A549 (cell line): ENCODE results near the gene SCAMP2. TPM values are rescaled to one million over a fixed set of nuclear protein-coding genes. Genes with fewer than 3 reads are reported as not detected.

ENCODE experiments used
- ATAC-seq, 2 experiments: fragments of 200-7000 bp in 1 of 2; fragments of >200 bp in 1 of 2; cut with Nextera tagmentation in 1 of 2; cut with Tn5 transposase in 1 of 2; 3 replicates each; pipeline versions ENCODE4 v1.8.0 to v1.9.1; 2018 to 2020; ENCODE audit warnings: mild to moderate bottlenecking in 1 of 2, moderate library complexity in 1 of 2
- CTCF ChIA-PET: fragments of 300-600 bp; sonication (Branson Sonifier 250); formaldehyde crosslinking; extraction: SDS; loops from one replicate; lab custom pipeline; 2021; ENCODE audit warnings: antibody characterized with exemption, inconsistent platforms; lab: Yijun Ruan, JAX
- POLR2A ChIA-PET: fragments of 350-600 bp; formaldehyde crosslinking; extraction: SDS; loops from one replicate; lab custom pipeline; 2021; ENCODE audit warnings: antibody characterized with exemption, inconsistent platforms; lab: Yijun Ruan, JAX
- DNase-seq, 2 experiments: peaks; one replicate each; pipeline versions ENCODE4 v3.0.0 to v3.0.0-alpha.2; 2011 to 2016; ENCODE audit warnings: low read depth in 1 of 2, low spot score in 1 of 2
- FAIRE-seq: peaks from 2 replicates; lab custom pipeline; 2011; peaks lifted over from hg19 to GRCh38; lab: Jason Lieb, UNC
- H3K27ac ChIP-seq, 2 experiments: fragments of >200 bp; sonication (Bioruptor Twin); formaldehyde crosslinking; 3 replicates each; pipeline ENCODE4 v1.5.1; 2016 to 2017
- H3K4me1 ChIP-seq: fragments of >200 bp; sonication (Bioruptor Twin); formaldehyde crosslinking; 3 replicates; pipeline ENCODE4 v1.6.1; 2016
- H3K4me2 ChIP-seq: fragments of >200 bp; sonication (Bioruptor Twin); formaldehyde crosslinking; 3 replicates; pipeline ENCODE4 v1.6.1; 2016
- H3K4me3 ChIP-seq: fragments of >200 bp; sonication (Bioruptor Twin); formaldehyde crosslinking; 3 replicates; pipeline ENCODE4 v1.5.1; 2016
- H3K9me3 ChIP-seq: fragments of >200 bp; sonication (Bioruptor Twin); formaldehyde crosslinking; 3 replicates; pipeline ENCODE4 v1.6.1; 2016
- BHLHE40 ChIP-seq: IDR thresholded peaks from 2 replicates; pipeline ENCODE4 v1.6.1; 2012; ENCODE audit warnings: low read depth, low read length, inconsistent platforms
- CHD4 ChIP-seq: fragments of 200-600 bp; sonication (generic); IDR thresholded peaks from 2 replicates; pipeline ENCODE4 v1.6.1; 2016; ENCODE audit warnings: antibody characterized with exemption, mild to moderate bottlenecking, borderline replicate concordance
- ESRRA ChIP-seq: fragments of 150-350 bp; IDR thresholded peaks from 2 replicates; pipeline ENCODE4 v1.6.1; 2014; ENCODE audit warnings: mild to moderate bottlenecking, low read length, borderline replicate concordance
- GATA3 ChIP-seq: IDR thresholded peaks from 2 replicates; pipeline ENCODE4 v1.6.1; 2012; ENCODE audit warnings: borderline replicate concordance
- JUN ChIP-seq, 2 experiments: fragments of >200 bp; sonication (Bioruptor Twin); formaldehyde crosslinking; IDR thresholded peaks; 2 replicates in 1 of 2; 3 replicates in 1 of 2; pipeline ENCODE4 v1.6.1; 2016 to 2017
- KDM5A ChIP-seq: fragments of 200-600 bp; sonication (generic); IDR thresholded peaks from 2 replicates; pipeline ENCODE4 v1.6.1; 2016; ENCODE audit warnings: antibody characterized with exemption, mild to moderate bottlenecking
- NFE2L2 ChIP-seq: fragments of 150-350 bp; conservative IDR thresholded peaks from 2 replicates; pipeline ENCODE4 v1.6.1; 2014; ENCODE audit warnings: low read length
- NR3C1 ChIP-seq: fragments of >200 bp; sonication (Bioruptor Twin); formaldehyde crosslinking; IDR thresholded peaks from 3 replicates; pipeline ENCODE4 v1.6.1; 2017
- POLR2A ChIP-seq: IDR thresholded peaks from 2 replicates; pipeline ENCODE4 v1.6.1; 2012; ENCODE audit warnings: mild to moderate bottlenecking, low read length
- RNF2 ChIP-seq: fragments of 200-600 bp; sonication (generic); IDR thresholded peaks from 2 replicates; pipeline ENCODE4 v1.6.1; 2016; ENCODE audit warnings: low read depth, mild to moderate bottlenecking, antibody characterized with exemption, moderate library complexity, borderline replicate concordance
- SREBF2 ChIP-seq: fragments of 450-650 bp; IDR thresholded peaks from 2 replicates; pipeline ENCODE4 v1.6.1; 2014; ENCODE audit warnings: mild to moderate bottlenecking, moderate library complexity
- TP53 ChIP-seq: fragments of 250-450 bp; sonication (Bioruptor Pico); IDR thresholded peaks from 2 replicates; pipeline ENCODE4 v1.5.0; 2021; ENCODE audit warnings: mild to moderate bottlenecking, moderate library complexity
- ZC3H11A ChIP-seq: fragments of 450-650 bp; IDR thresholded peaks from 2 replicates; pipeline ENCODE4 v1.6.1; 2014; ENCODE audit warnings: antibody characterized with exemption, mild to moderate bottlenecking
- ZFP36 ChIP-seq: fragments of 450-650 bp; IDR thresholded peaks from 2 replicates; pipeline ENCODE4 v1.6.1; 2014; ENCODE audit warnings: borderline replicate concordance; ENCODE audit not compliant: partially characterized antibody
- WGBS: methylation state at CpG from one replicate; pipeline ENCODE4 v1.1.6; 2017; ENCODE audit errors: missing lambda C conversion rate; 5-methylcytosine and 5-hydroxymethylcytosine counted together
- polyA plus RNA-seq, 4 experiments: library from polyadenylated mRNA; depleted of rRNA in 3 of 4; stranded (reverse); fragments of >200 nt; fragmentation: RNase III in 1 of 4; extraction: RNeasy Plus Mini Kit Qiagen cat#74134 plus additional on column Dnase treatment in 1 of 4; gene quantifications; 2 replicates in 3 of 4; 3 replicates in 1 of 4; pipeline ENCODE4 v1.2.3, GENCODE V29; 2011 to 2017
- TF ChIP-seq, protein P1 (sequence below): IDR thresholded peaks from 2 replicates; pipeline ENCODE4 v1.6.1; 2012
- TF ChIP-seq, protein P2 (sequence below): fragments of 250-450 bp; sonication (Bioruptor Pico); IDR thresholded peaks from 2 replicates; pipeline ENCODE4 v1.5.0; 2020; ENCODE audit warnings: low read depth, mild to moderate bottlenecking, moderate library complexity
- TF ChIP-seq, protein P3 (sequence below): IDR thresholded peaks from 2 replicates; pipeline ENCODE4 v1.6.1; 2012; ENCODE audit warnings: low read depth, borderline replicate concordance
- TF ChIP-seq, protein P4 (sequence below): fragments of 150-350 bp; IDR thresholded peaks from 2 replicates; pipeline ENCODE4 v1.6.1; 2014; ENCODE audit warnings: low read depth, mild to moderate bottlenecking, low read length
- TF ChIP-seq, protein P5 (sequence below): fragments of 200-600 bp; sonication (generic); IDR thresholded peaks from 2 replicates; pipeline ENCODE4 v1.6.1; 2016; ENCODE audit warnings: antibody characterized with exemption, mild to moderate bottlenecking, moderate library complexity

SCAMP2 gene
- polyA plus RNA-seq, 2 of the 4 experiments (the other 2 are of a cell fraction): 41.5 to 128 TPM

DNA sequence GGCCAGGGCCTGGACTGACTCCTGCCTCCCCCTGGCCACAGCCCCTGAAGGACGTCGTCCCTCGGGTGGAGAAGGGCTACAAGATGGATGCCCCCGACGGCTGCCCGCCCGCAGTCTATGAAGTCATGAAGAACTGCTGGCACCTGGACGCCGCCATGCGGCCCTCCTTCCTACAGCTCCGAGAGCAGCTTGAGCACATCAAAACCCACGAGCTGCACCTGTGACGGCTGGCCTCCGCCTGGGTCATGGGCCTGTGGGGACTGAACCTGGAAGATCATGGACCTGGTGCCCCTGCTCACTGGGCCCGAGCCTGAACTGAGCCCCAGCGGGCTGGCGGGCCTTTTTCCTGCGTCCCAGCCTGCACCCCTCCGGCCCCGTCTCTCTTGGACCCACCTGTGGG, 70.9 kb downstream of the SCAMP2 start:
- ChIA-PET POLR2A (no interaction called here), CTCF (interaction anchor here (65.6 to 66.7 kb wide), 2 partner anchors 11 to 17 kb away, joined by 1908 read pairs; partner anchors contain the start of genes CPLX3, CSK, LMAN1L and ULK3)
- no peak for DNase-seq
- no peak overlapping the region for H3K4me2 ChIP-seq
- no peak overlapping the region for H3K27ac ChIP-seq
- FAIRE-seq: no peak
- 97% methylated on average over 17 of the region's 20 CpGs for WGBS
- TF ChIP-seq BHLHE40 (no peak), RNF2 (no peak), GATA3 (no peak), ZC3H11A (no peak), CHD4 (no peak), JUN (IDR thresholded peaks at IDR 0.05) (no peak), ESRRA (no peak), SREBF2 (no peak), NR3C1 (no peak)
- TF ChIP-seq, protein P1, sequence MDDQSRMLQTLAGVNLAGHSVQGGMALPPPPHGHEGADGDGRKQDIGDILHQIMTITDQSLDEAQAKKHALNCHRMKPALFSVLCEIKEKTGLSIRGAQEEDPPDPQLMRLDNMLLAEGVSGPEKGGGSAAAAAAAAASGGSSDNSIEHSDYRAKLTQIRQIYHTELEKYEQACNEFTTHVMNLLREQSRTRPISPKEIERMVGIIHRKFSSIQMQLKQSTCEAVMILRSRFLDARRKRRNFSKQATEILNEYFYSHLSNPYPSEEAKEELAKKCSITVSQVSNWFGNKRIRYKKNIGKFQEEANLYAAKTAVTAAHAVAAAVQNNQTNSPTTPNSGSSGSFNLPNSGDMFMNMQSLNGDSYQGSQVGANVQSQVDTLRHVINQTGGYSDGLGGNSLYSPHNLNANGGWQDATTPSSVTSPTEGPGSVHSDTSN: no peak
- TF ChIP-seq, protein P2, sequence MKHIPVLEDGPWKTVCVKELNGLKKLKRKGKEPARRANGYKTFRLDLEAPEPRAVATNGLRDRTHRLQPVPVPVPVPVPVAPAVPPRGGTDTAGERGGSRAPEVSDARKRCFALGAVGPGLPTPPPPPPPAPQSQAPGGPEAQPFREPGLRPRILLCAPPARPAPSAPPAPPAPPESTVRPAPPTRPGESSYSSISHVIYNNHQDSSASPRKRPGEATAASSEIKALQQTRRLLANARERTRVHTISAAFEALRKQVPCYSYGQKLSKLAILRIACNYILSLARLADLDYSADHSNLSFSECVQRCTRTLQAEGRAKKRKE (CRISPR knock-in tag): no peak
- H3K4me3 ChIP-seq: no peak overlapping the region
- ATAC-seq: no peak
- H3K4me1 ChIP-seq: peaks cover 3% of the 10 kb centered on the region; the same call in 1 of the 3 replicates
- H3K9me3 ChIP-seq: no peaks in the 10 kb centered on the region

DNA sequence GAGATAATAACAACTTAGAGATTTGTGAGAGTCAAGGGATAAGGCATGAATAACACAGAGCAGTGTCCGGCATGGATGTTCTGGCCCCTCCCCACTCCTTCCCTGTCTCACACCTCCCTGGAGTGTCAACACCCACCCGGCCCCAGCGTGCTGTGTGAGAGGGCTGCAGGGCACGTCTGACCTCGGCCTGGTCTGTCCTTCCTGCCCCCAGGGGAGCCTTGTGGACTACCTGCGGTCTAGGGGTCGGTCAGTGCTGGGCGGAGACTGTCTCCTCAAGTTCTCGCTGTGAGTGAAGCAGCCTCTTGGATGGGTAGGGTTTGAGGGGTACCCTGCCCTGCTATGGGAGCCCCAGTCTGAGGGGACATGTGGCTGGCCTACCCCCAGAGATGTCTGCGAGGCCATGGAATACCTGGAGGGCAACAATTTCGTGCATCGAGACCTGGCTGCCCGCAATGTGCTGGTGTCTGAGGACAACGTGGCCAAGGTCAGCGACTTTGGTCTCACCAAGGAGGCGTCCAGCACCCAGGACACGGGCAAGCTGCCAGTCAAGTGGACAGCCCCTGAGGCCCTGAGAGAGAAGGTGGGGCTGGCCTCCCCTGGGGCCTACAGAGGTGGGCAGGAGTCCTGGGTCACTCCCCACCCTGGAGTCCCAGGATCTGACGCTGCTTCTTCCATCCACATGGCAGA, 71.7 kb downstream of the SCAMP2 start:
- Histone ChIP-seq H3K4me2 (no peak overlapping the region), H3K4me3 (no peak overlapping the region), H3K9me3 (no peaks in the 10 kb centered on the region), H3K27ac (no peak overlapping the region), H3K4me1 (peaks cover 3% of the 10 kb centered on the region; the same call in 1 of the 3 replicates)
- no peak for TF ChIP-seq GATA3
- no peak for TF ChIP-seq ESRRA
- no peak for TF ChIP-seq BHLHE40
- TF ChIP-seq ZFP36: no peak
- 0 out of 2 replicates have a peak, but pooled peaks have one; percentile 7 for TF ChIP-seq POLR2A
- TF ChIP-seq NFE2L2: no peak
- TF ChIP-seq TP53 (CRISPR knock-in tag): no peak
- TF ChIP-seq, protein P2 (CRISPR knock-in tag): no peak
- no peak for TF ChIP-seq JUN (IDR thresholded peaks at IDR 0.05)
- FAIRE-seq (no peak), ATAC-seq (no peak), DNase-seq (no peak)
- 92% methylated on average over 13 of the region's 18 CpGs for WGBS
- ChIA-PET POLR2A (interaction anchor here (0.6 kb wide), 1 partner anchor 42 kb away, joined by 3 read pairs; no protein-coding TSS in a partner anchor), CTCF (interaction anchor here (65.6 to 66.7 kb wide), 2 partner anchors 11 to 18 kb away, joined by 1908 read pairs; partner anchors contain the start of genes CPLX3, CSK, LMAN1L and ULK3)

DNA sequence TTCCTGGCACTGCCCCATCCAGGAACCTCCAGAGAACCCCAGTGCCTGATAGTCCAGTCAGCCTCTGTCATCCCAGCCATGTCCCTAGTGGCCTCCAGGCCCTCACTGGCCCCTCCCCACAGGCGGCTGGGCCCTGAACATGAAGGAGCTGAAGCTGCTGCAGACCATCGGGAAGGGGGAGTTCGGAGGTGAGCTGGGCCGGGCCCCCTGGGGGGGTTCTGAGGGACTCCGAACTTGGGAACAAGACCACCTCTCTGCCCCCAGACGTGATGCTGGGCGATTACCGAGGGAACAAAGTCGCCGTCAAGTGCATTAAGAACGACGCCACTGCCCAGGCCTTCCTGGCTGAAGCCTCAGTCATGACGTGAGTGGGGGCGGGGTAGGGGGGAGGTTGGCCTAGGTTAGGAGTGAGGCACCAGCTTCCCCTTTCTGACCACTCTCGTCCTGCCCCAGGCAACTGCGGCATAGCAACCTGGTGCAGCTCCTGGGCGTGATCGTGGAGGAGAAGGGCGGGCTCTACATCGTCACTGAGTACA, 72.5 kb downstream of the SCAMP2 start:
- Histone ChIP-seq H3K4me1 (peaks cover 3% of the 10 kb centered on the region; the same call in 1 of the 3 replicates), H3K27ac (no peak overlapping the region), H3K9me3 (no peaks in the 10 kb centered on the region), H3K4me2 (no peak overlapping the region), H3K4me3 (no peak overlapping the region)
- TF ChIP-seq POLR2A: no peak
- no peak for TF ChIP-seq CHD4
- TF ChIP-seq, protein P3, sequence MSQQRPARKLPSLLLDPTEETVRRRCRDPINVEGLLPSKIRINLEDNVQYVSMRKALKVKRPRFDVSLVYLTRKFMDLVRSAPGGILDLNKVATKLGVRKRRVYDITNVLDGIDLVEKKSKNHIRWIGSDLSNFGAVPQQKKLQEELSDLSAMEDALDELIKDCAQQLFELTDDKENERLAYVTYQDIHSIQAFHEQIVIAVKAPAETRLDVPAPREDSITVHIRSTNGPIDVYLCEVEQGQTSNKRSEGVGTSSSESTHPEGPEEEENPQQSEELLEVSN: no peak
- no peak for TF ChIP-seq RNF2
- TF ChIP-seq, protein P4, sequence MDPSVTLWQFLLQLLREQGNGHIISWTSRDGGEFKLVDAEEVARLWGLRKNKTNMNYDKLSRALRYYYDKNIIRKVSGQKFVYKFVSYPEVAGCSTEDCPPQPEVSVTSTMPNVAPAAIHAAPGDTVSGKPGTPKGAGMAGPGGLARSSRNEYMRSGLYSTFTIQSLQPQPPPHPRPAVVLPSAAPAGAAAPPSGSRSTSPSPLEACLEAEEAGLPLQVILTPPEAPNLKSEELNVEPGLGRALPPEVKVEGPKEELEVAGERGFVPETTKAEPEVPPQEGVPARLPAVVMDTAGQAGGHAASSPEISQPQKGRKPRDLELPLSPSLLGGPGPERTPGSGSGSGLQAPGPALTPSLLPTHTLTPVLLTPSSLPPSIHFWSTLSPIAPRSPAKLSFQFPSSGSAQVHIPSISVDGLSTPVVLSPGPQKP: no peak
- TF ChIP-seq JUN (IDR thresholded peaks at IDR 0.05): no peak
- TF ChIP-seq, protein P5, sequence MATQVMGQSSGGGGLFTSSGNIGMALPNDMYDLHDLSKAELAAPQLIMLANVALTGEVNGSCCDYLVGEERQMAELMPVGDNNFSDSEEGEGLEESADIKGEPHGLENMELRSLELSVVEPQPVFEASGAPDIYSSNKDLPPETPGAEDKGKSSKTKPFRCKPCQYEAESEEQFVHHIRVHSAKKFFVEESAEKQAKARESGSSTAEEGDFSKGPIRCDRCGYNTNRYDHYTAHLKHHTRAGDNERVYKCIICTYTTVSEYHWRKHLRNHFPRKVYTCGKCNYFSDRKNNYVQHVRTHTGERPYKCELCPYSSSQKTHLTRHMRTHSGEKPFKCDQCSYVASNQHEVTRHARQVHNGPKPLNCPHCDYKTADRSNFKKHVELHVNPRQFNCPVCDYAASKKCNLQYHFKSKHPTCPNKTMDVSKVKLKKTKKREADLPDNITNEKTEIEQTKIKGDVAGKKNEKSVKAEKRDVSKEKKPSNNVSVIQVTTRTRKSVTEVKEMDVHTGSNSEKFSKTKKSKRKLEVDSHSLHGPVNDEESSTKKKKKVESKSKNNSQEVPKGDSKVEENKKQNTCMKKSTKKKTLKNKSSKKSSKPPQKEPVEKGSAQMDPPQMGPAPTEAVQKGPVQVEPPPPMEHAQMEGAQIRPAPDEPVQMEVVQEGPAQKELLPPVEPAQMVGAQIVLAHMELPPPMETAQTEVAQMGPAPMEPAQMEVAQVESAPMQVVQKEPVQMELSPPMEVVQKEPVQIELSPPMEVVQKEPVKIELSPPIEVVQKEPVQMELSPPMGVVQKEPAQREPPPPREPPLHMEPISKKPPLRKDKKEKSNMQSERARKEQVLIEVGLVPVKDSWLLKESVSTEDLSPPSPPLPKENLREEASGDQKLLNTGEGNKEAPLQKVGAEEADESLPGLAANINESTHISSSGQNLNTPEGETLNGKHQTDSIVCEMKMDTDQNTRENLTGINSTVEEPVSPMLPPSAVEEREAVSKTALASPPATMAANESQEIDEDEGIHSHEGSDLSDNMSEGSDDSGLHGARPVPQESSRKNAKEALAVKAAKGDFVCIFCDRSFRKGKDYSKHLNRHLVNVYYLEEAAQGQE: no peak
- no peak for TF ChIP-seq KDM5A
- FAIRE-seq (no peak), DNase-seq (no peak), ATAC-seq (peak; percentile 17 to 48; a peak in 5 of 6 replicates)
- ChIA-PET POLR2A (interaction anchor here (0.6 kb wide), 1 partner anchor 43 kb away, joined by 3 read pairs; no protein-coding TSS in a partner anchor), CTCF (interaction anchor here (0.6 to 66.7 kb wide), 4 partner anchors 10 to 116 kb away, joined by 3 to 1908 read pairs (median 956); partner anchors contain the start of genes CPLX3, CSK, LMAN1L and ULK3)
- WGBS: 85% methylated on average over 18 of the region's 20 CpGs
